H1 (cell line): ENCODE data around the gene C5orf58. TPM values are rescaled to one million over a fixed set of nuclear protein-coding genes. Genes with fewer than 3 reads are reported as not detected.

Experiments
- CHD2 ChIP-seq: IDR thresholded peaks from 2 replicates; pipeline ENCODE4 v1.6.1; 2012; ENCODE audit warnings: low read length, improper control_type of control experiment
- E2F6 ChIP-seq: IDR thresholded peaks from 2 replicates; pipeline ENCODE4 v1.6.1; 2012; ENCODE audit warnings: inconsistent platforms
- KDM5A ChIP-seq: fragments of 200-600 bp; IDR thresholded peaks from 2 replicates; pipeline ENCODE4 v1.7.1; 2012; ENCODE audit warnings: mild to moderate bottlenecking, low read length, inconsistent platforms, mixed read lengths
- NRF1 ChIP-seq: IDR thresholded peaks from 2 replicates; pipeline ENCODE4 v1.6.1; 2011; ENCODE audit warnings: mild to moderate bottlenecking, low read depth, low read length, improper control_type of control experiment
- SUZ12 ChIP-seq: fragments of 200-600 bp; sonication (generic); IDR thresholded peaks from 2 replicates; pipeline ENCODE4 v1.6.1; 2012; ENCODE audit warnings: mild to moderate bottlenecking, inconsistent platforms, low read length, moderate library complexity, mixed read lengths
- ZNF274 ChIP-seq: IDR thresholded peaks from 2 replicates; pipeline ENCODE4 v1.7.0; 2012; ENCODE audit warnings: low read length, borderline replicate concordance; ENCODE audit errors: extremely low read depth
- polyA plus RNA-seq, 7 experiments: library from polyadenylated mRNA; depleted of rRNA in 3 of 7; stranded (reverse) in 5 of 7; unstranded in 2 of 7; fragments of >200 nt in 5 of 7; fragments of 200-250 nt in 2 of 7; gene quantifications; 1 replicate in 5 of 7; 2 replicates in 1 of 7; 4 replicates in 1 of 7; pipeline versions ENCODE4 v1.2.1 to v1.2.3, GENCODE V29; 2011 to 2013; ENCODE audit warnings: missing spikeins in 2 of 7, mixed read lengths in 2 of 7
- total RNA-seq: library from RNA; stranded (reverse); fragmentation: NEBNext Ultra II Directional; extraction: Animal tissue kit (Norgen Biotek cat#: 25700); gene quantifications from 2 replicates; pipeline ENCODE4 v1.2.1, GENCODE V29; 2021

C5orf58 gene
- total and polyA plus RNA-seq, 2 of the 8 experiments (the other 6 are each of a cell fraction or from before 2014, with no cell fraction given): 0.24 to 1.6 TPM

- TF ChIP-seq E2F6 (no peak), KDM5A (no peak), SUZ12 (no peak), CHD2 (no peak), ZNF274 (no peak), NRF1 (no peak)
These were observed 57.7 kb downstream of the C5orf58 start (continued) for GRCh38 chr5:170290498-170290897.
